IPS-15b (cell line): Measurements from ENCODE around the gene LANCL3.

Experiments used
- H3K27me3 ChIP-seq: one replicate; pipeline ENCODE4 v1.6.1; 2013; ENCODE audit warnings: low read length; ENCODE audit not compliant: control insufficient read depth, insufficient read depth
- H3K36me3 ChIP-seq: one replicate; pipeline ENCODE4 v1.6.1; 2013; ENCODE audit warnings: low read length; ENCODE audit not compliant: control insufficient read depth, insufficient read depth
- H3K4me1 ChIP-seq: one replicate; pipeline ENCODE4 v1.6.1; 2013; ENCODE audit warnings: mild to moderate bottlenecking, low read length; ENCODE audit not compliant: control insufficient read depth, insufficient read depth
- H3K4me3 ChIP-seq: one replicate; pipeline ENCODE4 v1.5.1; 2013; ENCODE audit warnings: low read depth, low read length
- H3K9ac ChIP-seq: one replicate; pipeline ENCODE4 v1.6.1; 2013; ENCODE audit warnings: low read depth, mild to moderate bottlenecking, low read length
- H3K9me3 ChIP-seq: one replicate; pipeline ENCODE4 v1.6.1; 2013; ENCODE audit warnings: mild to moderate bottlenecking, low read length; ENCODE audit not compliant: control insufficient read depth, insufficient read depth

Gene LANCL3

DNA sequence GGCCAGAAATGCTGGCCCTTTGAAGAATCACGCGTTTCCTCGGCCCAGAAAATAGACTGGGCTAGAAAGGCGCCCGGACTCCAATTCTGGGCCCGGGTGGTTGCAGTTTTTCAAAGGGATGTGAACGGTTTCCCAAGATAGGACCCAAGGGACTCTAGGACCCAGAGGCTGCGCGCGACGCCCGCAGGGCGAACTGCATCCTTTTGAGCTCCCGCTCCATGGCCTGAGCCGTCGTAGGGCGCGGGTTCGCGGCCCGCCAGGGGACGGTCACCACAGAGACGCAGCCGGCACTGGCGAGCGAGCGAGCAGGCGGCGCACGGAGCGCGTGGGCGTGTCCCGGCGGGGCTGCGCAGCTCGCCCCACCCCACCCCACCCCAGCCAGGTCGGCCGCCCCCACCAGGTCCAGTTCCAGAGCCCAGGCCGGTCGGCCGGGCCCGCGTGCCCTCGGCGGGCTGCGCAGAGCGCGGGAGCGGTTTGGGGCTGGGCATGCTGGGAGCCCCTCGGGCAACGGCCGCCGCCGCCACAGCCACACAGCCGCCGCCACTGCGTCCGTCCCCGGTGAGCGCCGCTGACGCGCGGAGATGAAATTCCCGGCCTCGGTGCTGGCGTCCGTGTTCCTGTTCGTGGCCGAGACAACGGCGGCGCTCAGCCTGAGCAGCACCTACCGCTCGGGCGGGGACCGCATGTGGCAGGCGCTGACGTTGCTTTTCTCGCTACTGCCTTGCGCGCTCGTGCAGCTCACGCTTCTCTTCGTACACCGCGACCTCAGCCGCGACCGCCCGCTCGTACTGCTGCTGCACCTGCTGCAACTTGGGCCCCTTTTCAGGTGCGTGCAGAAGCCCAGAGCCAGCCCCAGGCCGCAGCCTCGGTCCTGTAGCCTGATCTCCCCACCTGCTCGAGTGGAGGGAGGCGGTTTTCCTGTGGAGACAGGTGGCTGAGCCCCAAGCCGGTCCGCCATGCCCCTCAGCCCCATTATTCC is 114.2 kb downstream of the LANCL3 start, which contains the start of gene XK:
TSS of gene XK (plus strand) at position 411 of the 979 bp plus-strand sequence. CDS start at position 582, 171 bp downstream.
- no peaks in the 10 kb centered on the region for H3K9me3 ChIP-seq
- H3K4me1 ChIP-seq: peaks cover 5% of the 10 kb centered on the region
- H3K9ac ChIP-seq: no peak within 1 kb of the TSS
- peaks cover 16% of the 10 kb centered on the region for H3K27me3 ChIP-seq
- peak within 1 kb of the TSS; percentile 45 for H3K4me3 ChIP-seq
- H3K36me3 ChIP-seq: no peaks in the 10 kb centered on the region

DNA sequence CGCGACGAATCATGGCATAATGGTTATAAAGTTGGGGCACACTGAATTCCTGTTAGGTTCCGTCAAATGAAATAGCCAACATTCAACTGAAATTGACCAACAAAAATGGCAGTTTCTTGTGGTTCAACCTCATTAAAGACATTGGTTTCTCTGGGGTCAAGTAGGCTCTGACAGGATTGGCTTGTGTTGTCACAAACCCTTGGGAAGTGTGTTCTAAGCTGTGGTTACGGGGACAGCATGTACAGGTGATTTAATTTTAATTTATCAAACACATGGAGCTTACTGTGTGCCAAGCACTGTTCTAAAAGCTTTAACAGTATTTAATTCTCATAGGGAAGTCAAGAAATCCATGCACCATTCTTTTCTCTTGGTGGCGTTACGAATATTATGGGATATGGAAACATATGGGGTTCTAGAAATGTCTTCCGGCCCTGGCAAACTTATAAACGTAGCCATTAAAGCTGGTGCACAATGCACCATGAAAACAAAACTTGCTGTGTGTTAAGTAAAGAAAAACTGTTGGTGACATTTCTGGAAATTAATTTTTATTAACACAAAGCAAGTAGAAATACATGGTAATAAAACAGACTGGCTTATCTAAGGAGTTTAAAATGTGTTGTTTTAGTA is 115.0 kb downstream of the LANCL3 start:
- Histone ChIP-seq H3K4me3 (peak overlapping the region; percentile 45), H3K27me3 (peaks cover 16% of the 10 kb centered on the region), H3K9me3 (no peaks in the 10 kb centered on the region), H3K36me3 (no peaks in the 10 kb centered on the region), H3K4me1 (peaks cover 5% of the 10 kb centered on the region), H3K9ac (no peak overlapping the region)

DNA sequence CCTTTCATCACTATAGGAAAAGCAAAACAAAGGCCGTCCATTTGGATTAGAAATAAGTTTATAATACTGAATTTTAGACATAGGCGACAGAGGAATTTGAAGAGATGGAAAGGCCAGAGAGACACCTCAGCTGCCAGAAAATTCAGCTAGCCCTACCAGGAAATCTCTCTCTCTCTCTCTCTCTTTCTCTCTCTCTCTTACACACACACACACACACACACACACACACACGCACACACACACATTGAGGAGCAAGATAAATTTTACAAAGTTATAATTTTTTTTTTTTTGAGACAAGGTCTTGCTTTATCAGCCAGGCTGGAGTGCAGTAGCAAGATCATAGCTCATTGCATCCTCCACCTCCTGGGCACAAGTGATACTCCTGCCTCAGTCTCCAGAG is 115.5 kb downstream of the LANCL3 start:
- H3K36me3 ChIP-seq: no peaks in the 10 kb centered on the region
- no peak overlapping the region for H3K4me3 ChIP-seq
- peaks cover 5% of the 10 kb centered on the region for H3K4me1 ChIP-seq
- no peaks in the 10 kb centered on the region for H3K9me3 ChIP-seq
- no peak overlapping the region for H3K9ac ChIP-seq
- peaks cover 16% of the 10 kb centered on the region for H3K27me3 ChIP-seq

DNA sequence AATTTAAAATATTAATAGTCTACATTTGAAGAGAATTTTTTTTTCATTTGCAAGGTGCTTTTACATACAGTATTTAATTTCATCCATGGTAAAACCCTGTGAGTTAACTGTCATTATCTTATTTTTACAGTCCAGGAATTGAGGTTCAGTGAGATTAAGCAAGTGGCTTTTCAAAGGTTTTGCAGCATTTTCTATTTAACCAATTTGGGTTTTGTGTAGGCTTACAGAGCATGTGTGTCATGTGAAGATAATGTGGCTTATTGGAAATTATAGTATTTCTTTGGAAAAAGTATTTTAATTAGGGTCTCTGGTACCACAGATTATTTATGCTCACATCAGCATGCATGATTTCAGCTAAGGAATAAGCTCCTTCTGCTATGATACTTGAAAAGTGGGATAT is 118.7 kb downstream of the LANCL3 start:
- Histone ChIP-seq H3K4me1 (peaks cover under 1% of the 10 kb centered on the region), H3K36me3 (no peaks in the 10 kb centered on the region), H3K4me3 (no peak overlapping the region), H3K9me3 (no peaks in the 10 kb centered on the region), H3K27me3 (peaks cover 16% of the 10 kb centered on the region), H3K9ac (no peak overlapping the region)

DNA sequence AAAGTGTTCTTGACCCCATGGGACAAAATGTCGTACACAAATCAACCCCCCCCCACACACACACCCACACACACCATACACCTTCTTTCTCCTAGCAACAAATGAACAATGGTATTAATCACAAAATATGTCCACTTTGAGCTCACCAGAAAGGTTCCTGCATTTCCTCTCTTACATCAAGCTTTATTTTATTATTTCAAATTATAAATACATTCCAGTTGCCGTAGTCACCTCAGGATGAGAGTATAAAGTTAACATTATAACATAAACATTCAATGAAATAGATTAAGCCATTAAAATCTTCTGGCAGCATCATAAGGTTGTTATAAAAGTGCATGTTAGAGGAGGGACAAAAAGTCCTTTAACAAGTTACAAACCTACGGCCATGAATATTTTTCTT is 121.5 kb downstream of the LANCL3 start:
- Histone ChIP-seq H3K4me1 (no peaks in the 10 kb centered on the region), H3K36me3 (no peaks in the 10 kb centered on the region), H3K27me3 (peaks cover 3% of the 10 kb centered on the region), H3K9ac (no peak overlapping the region), H3K4me3 (no peak overlapping the region), H3K9me3 (no peaks in the 10 kb centered on the region)

DNA sequence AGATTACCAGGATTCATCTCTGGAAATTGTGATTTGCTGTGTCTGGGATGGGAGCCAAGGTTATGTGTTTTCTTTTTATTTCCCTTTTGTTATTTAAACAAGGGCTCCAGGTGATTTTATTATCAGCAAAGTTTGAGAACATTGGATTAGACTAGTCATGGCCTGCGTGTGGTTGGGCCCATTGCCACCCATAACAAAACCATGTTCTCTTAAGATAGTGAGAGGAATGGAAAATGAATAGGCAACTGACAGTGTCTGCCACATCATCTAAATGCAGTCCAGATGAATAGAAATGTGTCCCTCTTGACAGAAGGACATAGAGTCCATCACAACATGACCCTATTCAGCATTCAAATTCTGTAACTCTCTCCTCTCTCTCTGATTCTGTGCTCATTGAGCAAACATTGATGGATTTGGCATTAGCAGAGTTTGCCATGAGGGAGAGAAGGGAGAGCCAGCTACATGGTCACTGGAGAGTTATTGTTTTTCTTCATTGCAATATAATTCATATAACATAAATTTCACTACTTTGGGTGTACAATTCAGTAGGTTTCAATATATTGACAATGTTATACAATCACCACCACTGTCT is 125.8 kb downstream of the LANCL3 start:
- no peaks in the 10 kb centered on the region for H3K4me1 ChIP-seq
- no peaks in the 10 kb centered on the region for H3K9me3 ChIP-seq
- H3K36me3 ChIP-seq: no peaks in the 10 kb centered on the region
- H3K9ac ChIP-seq: no peak overlapping the region
- no peaks in the 10 kb centered on the region for H3K27me3 ChIP-seq
- no peak overlapping the region for H3K4me3 ChIP-seq

DNA sequence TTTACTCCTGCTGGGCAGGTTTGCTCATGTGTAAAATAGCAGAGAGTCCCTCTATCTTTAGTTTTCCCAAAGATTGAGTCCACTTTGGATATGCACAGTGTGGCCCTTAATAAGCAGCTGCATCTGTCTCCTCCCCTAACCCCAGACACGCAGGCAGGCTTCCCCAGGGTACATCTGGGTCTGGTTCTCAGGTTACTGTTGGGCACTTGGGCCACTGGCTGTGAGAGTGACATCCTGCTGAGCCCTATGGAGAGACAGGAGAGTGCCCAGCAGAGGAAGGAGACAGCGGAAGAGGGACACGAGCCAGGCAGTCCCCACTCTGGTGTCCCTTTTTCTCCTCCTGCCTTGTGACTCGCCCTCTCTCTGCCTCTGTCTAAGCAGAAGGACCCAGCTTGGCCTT is 130.1 kb downstream of the LANCL3 start:
- H3K36me3 ChIP-seq: no peaks in the 10 kb centered on the region
- no peaks in the 10 kb centered on the region for H3K27me3 ChIP-seq
- H3K4me1 ChIP-seq: no peaks in the 10 kb centered on the region
- no peaks in the 10 kb centered on the region for H3K9me3 ChIP-seq
- no peak overlapping the region for H3K9ac ChIP-seq
- no peak overlapping the region for H3K4me3 ChIP-seq

DNA sequence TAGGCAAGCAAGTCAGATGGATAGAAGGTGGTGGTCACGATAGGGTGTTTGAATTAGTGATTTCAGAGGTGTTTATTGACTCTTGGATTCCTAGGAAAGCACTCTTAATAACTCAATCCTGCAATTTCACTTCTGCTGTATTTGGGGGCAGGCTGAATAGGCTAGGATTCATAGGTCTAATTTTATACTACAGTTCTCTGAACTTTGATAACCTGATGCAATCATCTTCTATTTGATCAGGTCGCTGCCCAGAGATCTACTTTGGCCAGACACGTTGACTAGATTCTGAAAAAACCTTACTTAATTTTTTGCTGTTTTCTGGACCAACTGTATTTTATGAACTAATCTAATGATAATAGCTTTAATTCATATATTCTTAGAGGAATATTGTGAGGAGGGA is 140.5 kb downstream of the LANCL3 start:
- no peaks in the 10 kb centered on the region for H3K36me3 ChIP-seq
- H3K27me3 ChIP-seq: no peaks in the 10 kb centered on the region
- no peaks in the 10 kb centered on the region for H3K9me3 ChIP-seq
- no peak overlapping the region for H3K4me3 ChIP-seq
- H3K4me1 ChIP-seq: no peaks in the 10 kb centered on the region
- H3K9ac ChIP-seq: no peak overlapping the region

DNA sequence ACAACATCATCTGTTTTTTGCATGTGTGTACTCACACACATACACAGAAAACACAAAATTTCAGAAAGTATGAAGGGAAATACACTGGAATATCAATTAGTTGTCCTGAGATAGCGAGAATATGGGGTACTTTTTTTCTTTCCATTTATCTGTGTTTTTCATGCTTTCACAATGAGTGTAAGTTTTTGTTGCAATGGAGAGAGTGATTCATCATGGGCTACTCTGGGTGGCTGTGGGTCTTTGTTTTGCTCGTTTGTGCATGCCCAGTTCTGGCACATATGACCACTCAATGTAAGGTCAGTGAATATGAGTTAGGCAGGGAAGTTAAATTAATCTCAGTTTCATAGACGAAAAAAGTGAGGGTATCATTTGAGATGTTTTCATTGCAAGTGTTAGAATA is 141.0 kb downstream of the LANCL3 start:
- no peak overlapping the region for H3K9ac ChIP-seq
- no peaks in the 10 kb centered on the region for H3K9me3 ChIP-seq
- H3K4me3 ChIP-seq: no peak overlapping the region
- no peaks in the 10 kb centered on the region for H3K36me3 ChIP-seq
- H3K27me3 ChIP-seq: no peaks in the 10 kb centered on the region
- H3K4me1 ChIP-seq: no peaks in the 10 kb centered on the region

DNA sequence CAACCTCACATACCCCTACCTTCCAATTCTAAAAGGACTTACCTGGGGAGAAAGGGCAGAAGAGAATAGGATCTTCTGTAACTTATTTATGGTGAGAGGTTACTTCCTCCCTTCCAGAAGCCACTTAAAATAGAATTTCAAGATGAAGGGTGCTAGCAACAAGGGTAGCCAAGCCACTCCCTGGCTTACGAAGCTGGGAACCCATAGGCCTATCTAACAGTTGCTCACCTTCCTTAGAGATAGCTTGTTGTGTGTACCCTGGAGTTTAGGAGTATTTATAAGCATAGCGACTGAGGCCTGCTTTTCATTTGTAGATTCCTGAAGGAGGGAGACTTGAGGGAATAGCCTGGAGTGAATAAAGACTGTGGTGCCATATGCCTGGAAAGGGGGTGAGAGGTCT is 143.0 kb downstream of the LANCL3 start:
- Histone ChIP-seq H3K4me1 (no peaks in the 10 kb centered on the region), H3K27me3 (no peaks in the 10 kb centered on the region), H3K36me3 (no peaks in the 10 kb centered on the region), H3K9me3 (no peaks in the 10 kb centered on the region), H3K9ac (no peak overlapping the region), H3K4me3 (no peak overlapping the region)

DNA sequence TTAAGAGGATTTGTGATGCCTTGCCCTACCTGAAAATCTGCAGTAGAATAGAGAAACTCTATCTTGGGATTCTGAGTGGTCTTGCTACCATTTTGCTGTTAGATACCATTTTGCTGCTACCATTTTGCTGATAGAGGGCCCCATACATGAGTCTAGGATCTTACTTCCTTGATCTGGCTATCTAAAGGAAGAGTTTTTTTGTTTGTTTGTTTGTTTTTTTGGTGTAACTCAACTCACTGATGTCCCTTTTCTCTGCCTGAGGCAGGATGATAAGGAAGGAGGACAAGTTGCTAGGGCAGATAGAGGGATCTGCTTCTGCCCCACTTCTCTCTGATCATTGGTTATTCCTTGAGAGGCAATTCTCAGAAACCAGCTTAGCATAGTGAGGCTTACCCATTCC is 145.1 kb downstream of the LANCL3 start:
- no peaks in the 10 kb centered on the region for H3K27me3 ChIP-seq
- H3K36me3 ChIP-seq: no peaks in the 10 kb centered on the region
- H3K9me3 ChIP-seq: no peaks in the 10 kb centered on the region
- no peaks in the 10 kb centered on the region for H3K4me1 ChIP-seq
- no peak overlapping the region for H3K4me3 ChIP-seq
- H3K9ac ChIP-seq: no peak overlapping the region
